ENCODE data around the gene SAP25.
"Not testable (repeated sequence)": the region's sequence is repeated elsewhere in the genome, so short reads cannot be mapped to it uniquely, and the experiment has no call there.

Gene SAP25

GRCh38 chr7:100561491-100562194, 12.1 kb downstream of the SAP25 start:
- DNase-seq (ENCODE audit: low read depth) = no peak

GRCh38 chr7:100559127-100559526, 14.6 kb downstream of the SAP25 start:
- DNase-seq (ENCODE audit: low read depth) = no peak

DNA sequence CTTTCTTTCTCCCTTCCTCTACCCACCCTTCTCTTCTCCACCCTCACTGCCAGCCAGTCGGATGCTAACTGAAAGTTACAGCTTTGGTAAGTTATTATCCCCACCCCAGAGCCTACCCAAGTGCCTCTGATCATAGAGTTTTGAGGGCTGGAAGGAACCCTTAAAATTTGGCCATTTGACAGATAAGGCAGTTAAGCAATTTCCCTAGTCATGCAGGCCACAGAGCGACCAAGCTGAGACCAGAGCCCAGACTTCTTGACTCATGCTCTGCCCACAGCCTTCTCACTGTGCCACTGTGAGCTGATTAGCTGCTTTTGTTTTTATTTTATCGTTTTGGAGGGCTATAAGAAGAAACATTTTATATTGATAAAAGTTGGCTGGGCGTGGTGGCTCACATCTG, 17.2 kb downstream of the SAP25 start:
- DNase-seq (ENCODE audit: low read depth) = no peak

DNA sequence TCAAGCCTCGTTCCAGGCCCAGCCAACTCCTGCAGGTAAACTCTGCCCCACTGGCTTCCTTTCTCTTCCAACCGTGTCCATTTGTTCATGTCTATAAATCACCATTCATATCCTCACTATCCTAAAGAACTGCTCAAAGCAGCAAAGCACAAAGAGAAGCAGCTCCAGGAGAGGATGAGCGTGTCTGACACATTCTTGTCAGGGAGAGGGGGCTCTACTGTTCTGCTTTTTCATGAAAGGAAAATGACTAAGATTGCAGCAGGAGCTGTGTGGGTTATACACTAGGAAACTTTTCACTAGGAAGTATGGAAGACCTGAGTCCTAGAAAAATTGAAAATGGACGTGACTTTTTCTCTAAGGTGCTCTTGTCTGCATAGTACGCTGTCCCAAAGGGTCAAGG, 18.0 kb downstream of the SAP25 start:
- DNase-seq (ENCODE audit: low read depth) = no peak

DNA sequence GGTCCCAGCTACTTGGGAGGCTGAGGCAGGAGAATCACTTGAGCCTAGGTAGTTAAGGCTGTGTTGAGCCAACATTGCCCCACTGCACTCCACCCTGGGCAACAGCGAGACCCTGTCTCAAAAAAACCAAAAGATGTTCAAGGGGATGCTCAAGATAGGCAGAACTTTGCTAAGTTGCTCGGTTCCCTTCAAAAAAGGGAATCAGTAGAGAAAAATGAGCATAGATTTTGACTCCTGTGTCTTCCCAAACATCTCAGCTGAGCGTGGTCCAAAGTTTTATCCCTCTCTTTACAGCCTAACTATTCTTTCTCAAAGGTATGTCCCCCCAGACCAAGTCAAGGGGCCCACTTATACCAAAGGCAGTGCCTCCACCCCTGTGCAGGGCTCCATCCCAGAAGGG, 20.7 kb downstream of the SAP25 start:
- DNase-seq (ENCODE audit: low read depth) = no peak

- DNase-seq (ENCODE audit: low read depth) = no peak
Observed at GRCh38 chr7:100552532-100552931, 21.2 kb downstream of the SAP25 start.

GRCh38 chr7:100548446-100548845, 25.3 kb downstream of the SAP25 start:
- DNase-seq (ENCODE audit: low read depth) = not testable (repeated sequence)

- no peak for DNase-seq (ENCODE audit: low read depth)
Observed at GRCh38 chr7:100547872-100548271, 25.8 kb downstream of the SAP25 start.

DNA sequence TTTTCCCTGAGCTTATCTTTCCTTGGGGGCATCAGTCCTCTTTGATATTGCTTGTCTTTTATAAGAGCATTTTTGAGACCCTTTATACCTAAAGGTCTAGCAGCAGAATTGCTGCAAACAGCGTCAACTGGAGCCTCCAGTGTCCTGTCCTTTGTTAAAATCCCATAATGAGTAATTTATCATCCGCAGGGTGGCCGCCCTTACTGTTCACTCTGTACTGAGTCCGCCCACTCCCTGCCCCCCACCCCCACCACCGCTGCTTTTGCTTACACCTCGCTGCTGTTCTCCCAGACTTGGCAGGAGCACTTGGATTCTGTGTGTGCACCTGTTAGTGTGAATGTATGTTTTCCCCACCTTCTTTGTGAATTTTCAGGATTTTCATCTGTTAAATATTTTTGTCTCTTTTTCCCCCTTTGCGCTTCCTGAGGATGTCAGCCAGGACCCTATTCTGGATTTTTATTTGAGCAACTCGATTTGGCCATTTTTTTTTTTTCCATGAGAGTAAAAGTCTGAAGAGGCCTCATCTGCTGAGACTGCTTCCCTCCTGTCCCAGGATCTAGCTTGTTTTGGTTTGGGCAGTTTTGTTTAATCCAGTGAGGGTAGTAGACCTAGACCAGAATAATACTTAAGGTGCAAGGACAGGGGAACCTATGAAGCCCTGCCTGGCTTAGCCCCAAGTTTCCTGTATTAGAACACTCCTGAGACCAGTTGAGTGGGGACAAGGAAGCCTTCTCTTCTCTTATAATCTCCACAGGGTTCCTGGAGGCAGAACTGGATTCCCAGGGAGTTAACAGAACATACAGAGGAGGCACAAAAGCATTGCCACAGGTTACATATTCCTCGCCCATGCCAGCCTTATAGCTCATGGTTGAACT, 26.5 kb downstream of the SAP25 start:
- DNase-seq (ENCODE audit: low read depth) = no peak

GRCh38 chr7:100546129-100546925, 27.4 kb downstream of the SAP25 start:
- no peak for DNase-seq (ENCODE audit: low read depth)

- DNase-seq (ENCODE audit: low read depth) = peak; percentile 48
Observed at GRCh38 chr7:100545360-100546128, 28.2 kb downstream of the SAP25 start.

GRCh38 chr7:100544967-100545359, 28.7 kb downstream of the SAP25 start:
- no peak for DNase-seq (ENCODE audit: low read depth)

DNA sequence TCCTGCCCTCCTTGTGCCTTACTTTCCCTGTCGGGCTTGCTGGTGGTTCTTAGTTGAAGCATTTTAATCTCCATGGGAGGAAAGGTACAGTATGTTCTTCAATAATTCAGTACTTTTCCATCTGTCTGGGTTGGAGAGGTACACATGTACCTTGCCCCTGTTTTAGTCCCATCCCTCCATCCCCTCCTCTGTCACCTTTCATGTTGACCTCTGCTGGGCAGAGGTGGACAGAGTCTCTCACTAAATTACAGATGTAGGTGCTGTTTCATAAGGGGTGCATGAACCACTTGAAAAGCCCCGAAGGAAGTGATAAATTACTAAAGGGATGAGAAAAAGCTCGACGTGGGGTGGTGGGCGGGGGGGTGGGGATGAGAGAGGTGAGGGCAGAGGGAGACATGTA, 29.3 kb downstream of the SAP25 start:
- no peak for DNase-seq (ENCODE audit: low read depth)

DNA sequence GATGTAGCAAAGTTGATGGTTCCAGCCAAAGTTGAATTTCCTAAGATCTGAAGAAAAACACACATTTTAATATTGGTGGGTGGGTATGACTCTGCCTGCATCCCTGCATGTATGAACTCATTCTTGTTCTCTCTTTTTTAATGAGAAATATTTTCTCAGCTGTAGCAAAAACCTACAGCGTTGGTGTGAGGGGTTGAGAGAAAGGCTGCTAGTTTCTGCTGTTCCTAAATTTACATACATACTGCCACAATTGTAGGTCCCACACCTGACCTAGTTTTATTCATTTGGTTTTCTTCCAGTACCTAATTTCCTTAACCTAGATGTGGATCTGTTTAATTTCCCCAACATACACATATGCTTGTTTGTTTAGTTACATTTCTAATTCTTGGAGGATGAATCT, 30.1 kb downstream of the SAP25 start:
- no peak for DNase-seq (ENCODE audit: low read depth)

GRCh38 chr7:100541309-100541708, 32.4 kb downstream of the SAP25 start:
- DNase-seq (ENCODE audit: low read depth) = not testable (repeated sequence)

- no peak for DNase-seq (ENCODE audit: low read depth)
Observed at GRCh38 chr7:100540073-100540723, 33.5 kb downstream of the SAP25 start.

- no peak for DNase-seq (ENCODE audit: low read depth)
Observed at GRCh38 chr7:100539436-100540006, 34.2 kb downstream of the SAP25 start.

GRCh38 chr7:100538654-100539435, 34.9 kb downstream of the SAP25 start, which contains the start of gene AGFG2:
AGFG2 (plus strand) TSS chr7:100539203; CDS start chr7:100539347, 144 bp downstream.
- DNase-seq (ENCODE audit: low read depth) = peak; percentile 100

GRCh38 chr7:100538348-100538653, 35.4 kb downstream of the SAP25 start:
- no peak for DNase-seq (ENCODE audit: low read depth)

GRCh38 chr7:100536695-100537094, 37.0 kb downstream of the SAP25 start:
- not testable (repeated sequence) for DNase-seq (ENCODE audit: low read depth)

Measured in activated T-cell treated with anti-CD3 and anti-CD28 coated beads for 24 hours (primary cell).